Measurements from ENCODE around the gene CLIC6.
"Not testable (repeated sequence)": the region's sequence is repeated elsewhere in the genome, so short reads cannot be mapped to it uniquely, and the experiment has no call there.

Gene CLIC6

DNA sequence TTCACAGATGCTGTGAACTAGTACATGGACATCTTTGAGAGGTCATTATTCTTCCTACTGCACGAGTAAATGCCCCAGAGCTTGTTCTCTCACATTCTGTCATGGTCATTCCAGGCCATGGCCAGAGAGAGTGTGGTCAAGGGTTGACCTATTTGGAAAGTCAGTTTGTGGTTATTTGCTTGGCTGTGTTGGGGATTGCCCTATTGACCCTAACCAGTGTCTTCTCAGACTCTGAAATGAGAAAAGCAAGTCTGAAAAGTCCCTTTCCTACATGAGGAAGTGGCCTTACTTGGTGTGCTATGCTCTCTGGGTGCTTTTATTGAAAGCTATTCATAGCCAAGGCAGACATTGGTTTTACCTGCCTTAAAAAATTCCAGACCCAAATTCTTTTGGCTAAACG, 26.6 kb downstream of the CLIC6 start:
- DNase-seq: no peak

DNA sequence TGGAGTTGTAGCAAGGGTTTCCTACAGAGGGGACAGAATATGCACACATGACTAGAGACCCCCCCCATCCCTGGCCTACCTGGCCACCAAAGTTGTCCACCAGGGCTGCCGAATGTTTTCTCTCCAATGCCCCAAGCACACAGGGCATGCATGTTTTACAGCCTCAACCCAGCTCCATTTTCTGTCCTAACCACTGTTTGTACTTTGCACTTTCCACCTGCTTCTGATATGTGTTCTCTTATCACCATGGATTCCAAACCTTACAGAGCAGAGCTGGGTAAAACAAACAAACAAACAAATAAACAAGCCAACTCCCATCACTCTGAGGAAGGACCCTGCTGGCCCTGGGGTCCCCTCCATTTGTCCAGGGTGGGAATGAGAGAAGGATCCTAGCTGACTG, 27.3 kb downstream of the CLIC6 start:
- no peak for DNase-seq

DNA sequence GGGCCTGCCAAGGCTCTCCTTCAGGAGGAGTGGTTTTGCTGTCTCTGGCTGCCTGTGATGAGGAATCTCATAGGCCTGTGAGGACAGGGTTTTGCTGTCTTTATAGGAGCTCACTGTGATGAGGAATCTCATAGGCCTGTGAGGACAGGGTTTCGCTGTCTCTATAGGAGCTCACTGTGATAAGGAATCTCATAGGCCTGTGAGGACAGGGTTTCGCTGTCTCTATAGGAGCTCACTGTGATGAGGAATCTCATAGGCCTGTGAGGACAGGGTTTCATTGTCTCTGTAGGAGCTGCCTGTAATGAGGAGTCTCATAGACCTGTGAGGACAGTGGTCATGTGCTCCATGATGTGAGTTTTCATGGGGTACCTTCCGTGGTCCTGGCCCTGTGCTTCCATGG, 29.0 kb downstream of the CLIC6 start:
- no peak for DNase-seq

DNA sequence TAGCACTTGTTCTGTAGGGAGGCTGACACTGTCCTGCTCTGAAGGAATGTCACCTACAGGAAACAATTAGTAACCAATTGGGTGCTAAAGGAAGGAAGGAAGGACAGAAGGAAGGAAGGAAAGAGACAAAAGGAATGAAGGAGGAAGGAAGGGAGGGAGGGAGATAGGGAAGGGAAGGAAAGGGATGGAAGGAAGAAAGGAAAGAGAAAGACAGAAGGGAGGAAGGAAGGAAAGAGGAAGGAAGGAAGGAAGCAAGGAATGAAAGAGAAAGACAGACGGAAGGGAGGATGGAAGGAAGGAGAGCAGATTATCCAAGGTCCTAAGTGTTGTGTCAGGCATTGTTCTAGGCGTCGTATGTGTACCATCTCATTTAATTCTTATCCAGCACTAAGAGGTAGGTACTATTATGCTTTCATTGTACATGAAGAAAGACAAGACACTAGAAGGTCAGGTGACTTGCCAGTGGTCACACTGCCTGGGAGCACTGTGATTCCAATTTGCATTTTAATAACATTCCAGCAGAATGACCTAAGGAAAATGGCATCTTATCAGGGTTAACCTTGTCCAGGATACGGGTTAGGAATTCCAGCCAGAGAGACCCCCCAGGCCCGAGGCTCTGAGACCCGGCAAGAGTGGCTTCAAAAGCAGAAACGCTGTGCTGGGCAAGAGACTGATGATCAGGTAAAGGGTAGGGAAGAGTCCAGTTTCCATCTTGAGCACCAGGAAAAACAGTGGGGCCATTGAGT, 29.6 kb downstream of the CLIC6 start:
- DNase-seq: no peak

DNA sequence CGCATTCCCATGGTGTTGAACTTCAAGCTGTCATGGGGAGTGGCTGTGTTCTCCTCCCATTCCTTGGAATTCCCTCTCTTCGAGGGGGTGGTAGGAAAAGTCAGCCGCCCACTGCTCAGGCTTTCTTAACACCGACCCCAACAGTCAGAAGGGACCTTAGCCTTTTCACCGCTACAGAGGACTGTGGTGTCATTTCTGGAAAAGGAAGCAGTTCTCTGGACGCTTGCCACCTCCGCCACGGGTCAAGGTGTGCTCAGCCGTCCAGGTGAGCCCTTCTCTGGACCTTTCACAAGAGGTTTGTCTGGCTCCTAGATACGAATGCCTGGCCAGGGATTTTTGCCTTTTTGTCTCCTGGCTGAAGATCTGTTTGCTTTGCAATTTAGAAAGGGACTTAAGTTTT, 31.8 kb downstream of the CLIC6 start:
- no peak for DNase-seq

DNA sequence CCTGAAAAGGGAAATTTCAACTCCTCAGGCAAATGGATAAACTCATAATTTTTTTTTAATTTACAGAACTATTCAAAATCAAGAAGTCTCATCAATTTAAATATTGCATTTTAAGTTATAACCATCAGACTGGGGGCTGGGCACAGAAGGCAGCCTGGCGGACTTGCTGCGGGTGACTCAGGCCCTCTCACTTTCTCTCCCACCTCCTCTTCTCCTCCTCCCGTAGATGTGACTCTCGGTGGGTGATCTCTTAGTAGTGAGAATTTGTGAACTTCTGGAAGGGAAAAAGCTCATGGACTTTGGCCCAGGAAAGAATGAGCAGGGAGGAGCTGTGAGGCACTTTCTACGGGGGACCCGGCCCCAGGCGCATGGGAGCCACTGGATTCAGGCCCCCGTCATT, 32.9 kb downstream of the CLIC6 start:
- no peak for DNase-seq

DNA sequence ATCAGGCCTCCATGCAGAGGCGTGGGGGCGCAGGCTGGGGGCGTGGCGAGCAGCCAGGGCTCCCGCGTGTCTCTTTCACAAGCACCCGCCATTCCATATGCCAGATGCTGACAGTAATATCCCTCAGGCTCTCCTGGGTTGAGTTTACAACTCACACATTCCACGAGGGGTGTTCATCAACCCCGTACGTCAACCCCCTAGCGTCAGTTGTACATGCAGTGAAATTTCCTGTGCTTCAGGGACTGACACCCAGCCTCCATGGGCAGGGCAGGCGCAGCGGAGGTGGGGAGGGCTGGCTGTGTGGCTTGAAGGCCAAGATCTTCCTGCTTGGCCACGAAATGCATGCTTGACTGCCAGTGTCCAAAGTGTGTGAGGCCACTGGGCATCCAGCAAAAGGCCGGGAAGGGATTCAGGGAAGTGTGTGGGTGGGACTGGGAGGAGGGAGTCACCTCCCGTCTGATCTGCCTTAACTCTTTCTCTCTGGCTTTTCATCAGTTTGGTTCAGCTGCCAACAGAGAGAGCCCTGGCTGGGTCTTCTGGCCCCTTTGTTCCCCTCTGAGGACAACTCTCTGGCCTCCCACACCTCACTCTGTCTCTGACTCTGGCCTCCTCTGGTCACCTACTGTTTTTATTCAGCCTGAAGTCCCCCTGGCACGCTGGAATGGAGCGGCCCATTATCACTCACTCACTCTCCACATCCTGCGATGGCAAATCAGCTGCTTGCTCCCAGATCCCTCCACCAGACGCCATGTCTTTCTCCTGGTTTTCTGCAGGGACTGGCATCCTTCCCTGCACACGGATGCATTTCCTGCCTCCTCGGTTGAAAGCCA, 33.8 kb downstream of the CLIC6 start:
- no peak for DNase-seq

DNA sequence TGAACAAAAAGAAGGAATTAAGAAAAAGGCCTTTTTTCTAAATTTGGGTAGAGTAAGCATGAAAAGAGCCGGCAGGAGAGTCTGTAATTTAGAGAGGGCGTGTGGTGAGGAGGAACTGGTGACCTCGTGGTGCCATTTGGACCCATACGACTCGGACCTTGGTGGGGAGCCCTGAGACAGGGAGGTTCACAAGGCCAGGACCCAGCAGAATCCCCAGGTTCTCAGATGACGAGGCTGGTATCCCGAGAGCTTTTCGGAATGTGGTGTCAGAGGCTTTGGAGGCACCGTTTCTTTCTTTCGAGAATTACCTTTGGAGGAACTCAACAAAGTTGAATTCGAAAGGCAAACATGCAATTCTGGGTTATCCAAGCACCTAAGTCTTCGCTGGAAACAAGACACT, 34.8 kb downstream of the CLIC6 start:
- DNase-seq: no peak

DNA sequence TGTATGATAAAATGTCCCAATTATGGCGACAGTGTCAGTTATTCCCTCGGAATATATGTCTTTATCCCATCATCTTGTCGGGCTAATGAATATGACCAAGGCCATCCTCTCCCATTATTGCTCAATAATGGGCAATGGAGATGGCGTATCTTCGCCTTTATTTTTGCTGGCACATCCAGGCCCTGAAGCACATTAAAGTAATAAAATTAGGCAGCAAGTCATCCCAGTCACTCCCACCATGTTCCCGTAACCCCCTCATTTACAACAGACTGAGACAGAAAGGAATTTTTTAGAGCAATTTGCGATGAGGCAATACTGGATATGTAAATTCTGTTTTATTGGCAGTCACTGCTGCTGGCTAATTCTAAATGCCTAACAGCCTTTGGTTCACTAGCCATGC, 35.3 kb downstream of the CLIC6 start:
- DNase-seq: no peak

DNA sequence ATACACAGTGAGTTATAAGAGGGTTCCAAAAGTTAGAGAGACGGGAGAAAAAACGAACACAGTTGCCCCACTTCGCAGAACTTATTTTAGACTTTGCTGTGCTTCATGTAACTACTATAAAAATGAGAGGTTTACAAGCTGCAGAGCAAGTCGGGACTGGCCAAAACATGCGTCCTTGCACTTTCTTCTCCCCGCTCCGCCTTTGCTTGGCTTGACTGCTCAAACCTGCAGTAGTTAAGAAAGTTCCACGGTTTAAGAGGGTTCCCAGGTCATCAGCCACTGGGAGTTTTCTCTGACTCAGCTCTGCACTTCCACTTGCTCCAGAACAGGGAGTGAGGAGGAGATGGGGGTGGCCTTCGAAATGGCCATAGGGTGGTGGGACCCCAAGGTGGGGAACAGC, 36.2 kb downstream of the CLIC6 start:
- no peak for DNase-seq

DNA sequence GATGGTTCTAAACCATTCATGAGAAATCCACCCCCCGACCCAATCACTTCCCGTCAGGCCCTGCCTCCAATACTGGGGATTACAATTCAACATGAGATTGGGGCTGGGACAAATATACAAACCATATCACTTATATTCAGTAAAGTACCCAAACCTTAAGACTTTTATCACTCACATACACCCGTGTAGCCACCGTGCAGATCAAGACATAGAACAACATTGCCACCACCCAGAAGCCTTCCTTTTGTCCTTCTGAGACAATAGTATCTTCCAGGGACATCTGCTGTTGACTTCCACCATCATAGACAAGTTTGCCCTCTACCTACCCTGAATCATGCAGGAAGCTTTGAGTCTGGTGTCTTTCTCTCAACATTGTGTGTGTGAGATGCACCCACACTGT, 37.5 kb downstream of the CLIC6 start:
- DNase-seq: no peak

DNA sequence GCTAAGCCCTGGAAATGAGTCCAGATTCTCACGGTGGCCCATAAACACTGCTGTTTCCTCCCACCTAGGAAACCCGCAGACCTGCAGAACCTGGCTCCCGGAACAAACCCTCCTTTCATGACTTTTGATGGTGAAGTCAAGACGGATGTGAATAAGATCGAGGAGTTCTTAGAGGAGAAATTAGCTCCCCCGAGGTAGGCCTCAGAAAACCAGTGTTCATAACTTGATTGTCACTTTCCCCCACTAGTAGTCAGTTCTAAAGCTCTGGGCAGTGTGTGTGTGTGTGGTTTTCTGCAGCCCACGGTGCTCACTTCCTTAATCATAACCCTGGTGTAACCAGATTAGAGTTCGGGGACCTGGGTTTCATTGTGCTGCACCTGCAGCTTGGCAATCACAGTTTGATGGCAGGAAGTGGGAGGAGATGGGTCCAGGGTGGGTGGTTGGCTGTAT, 39.1 kb downstream of the CLIC6 start:
- DNase-seq: no peak

DNA sequence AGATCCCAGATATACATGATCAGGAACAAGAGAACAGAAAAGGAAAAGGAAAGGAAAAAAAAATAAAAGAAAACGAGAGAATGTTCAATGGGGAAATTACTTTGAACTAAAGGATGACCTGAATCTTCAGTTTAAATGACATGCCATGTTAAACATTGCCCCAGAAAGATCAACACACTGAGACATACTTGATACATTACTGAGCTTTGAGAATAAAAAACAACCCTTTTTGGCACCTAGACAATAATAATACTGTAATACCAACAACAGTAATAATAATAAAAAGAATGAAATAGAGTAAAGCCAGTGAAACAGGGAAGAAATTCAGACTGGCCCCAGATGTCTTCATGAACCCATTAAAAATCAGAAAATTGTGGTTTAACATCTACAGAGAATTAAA, 44.8 kb downstream of the CLIC6 start:
- DNase-seq: no peak

DNA sequence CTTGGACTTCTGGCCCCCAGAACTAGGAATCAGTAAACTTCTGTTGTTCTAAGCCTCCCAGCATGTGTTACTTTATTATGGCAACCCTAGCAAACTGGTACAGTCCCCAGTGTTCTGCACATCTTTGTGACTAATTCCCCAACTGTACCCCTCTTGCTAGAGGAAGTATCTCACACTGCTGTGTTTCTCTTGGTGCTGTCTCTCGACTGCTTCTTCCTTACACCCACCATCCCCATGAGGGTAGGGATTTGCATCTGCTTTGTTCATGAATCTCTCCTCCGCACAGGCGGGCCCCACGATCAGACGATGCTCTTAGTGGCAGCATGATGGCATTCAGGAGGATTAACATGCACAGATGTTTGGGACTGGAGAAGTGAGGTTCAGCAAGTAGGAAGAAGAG, 46.7 kb downstream of the CLIC6 start:
- DNase-seq: no peak

DNA sequence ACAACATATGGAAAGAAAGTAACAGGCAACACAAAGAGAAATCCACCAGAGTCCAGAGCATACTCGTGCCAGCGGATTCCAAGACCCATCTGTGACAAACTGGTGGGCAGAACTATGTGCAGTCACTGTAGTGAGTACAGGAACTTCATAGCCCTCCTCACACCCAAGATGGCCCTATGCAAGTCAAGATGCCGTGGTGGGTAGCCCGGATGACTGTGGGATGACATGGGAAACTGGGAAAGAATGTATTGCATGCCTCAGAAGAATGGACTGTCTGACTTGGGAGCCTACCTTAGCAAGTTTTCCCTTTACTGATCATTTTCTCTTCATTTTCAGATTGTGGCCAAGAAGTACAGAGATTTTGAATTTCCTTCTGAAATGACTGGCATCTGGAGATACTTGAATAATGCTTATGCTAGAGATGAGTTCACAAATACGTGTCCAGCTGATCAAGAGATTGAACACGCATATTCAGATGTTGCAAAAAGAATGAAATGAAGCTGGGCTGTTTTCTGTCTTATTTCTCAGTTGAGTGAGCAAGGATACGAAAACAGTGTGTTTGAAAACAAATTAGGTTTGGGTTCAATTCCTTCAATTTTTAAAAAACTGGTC, 47.3 kb downstream of the CLIC6 start:
- no peak for DNase-seq

DNA sequence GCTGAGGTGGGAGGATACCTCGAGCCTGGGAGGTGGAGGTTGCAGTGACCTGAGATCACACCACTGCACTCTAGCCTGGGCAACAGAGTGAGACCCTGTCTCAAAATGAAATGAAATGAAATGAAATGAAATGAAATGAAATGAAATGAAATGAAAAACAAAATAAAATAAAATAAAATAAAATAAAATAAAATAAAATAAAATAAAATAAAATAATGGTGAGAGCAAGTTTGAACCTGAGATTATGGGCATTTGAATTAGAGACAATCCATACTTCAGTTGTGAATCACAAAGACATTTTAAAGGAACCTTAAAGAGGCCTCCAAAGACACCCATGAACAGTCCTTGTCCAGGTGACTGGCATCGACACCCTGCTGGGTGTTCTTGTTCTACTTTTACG, 49.7 kb downstream of the CLIC6 start:
- not testable (repeated sequence) for DNase-seq

DNA sequence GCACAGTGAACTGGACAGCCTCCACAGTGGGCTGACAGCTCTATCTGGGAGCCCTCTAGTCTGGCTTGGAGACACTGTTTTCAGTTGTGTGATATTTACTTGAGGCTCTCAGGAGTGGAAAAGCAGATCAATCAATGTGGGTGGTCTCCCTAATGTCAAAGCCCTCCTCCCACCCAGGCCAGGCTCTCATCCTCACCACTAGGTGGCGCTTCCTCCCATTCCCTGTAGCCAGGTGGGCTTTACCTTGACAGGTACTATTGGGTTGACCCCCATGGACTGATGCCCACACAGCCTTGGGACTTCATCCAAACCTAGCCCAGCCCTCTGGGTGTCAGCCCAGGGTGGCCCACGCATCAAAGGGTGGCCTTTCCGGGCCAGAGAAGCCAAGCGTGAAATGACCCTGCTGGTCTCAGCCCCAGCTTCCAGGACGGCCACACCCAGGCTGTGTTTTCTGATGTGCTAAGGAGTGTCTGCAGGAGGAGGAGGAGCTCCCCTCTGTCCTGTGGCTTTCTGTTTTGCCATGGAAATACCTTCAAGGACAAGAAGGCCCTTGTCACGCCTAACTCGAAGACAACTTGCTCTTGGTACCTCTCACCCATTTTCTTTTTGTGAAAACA, 54.0 kb downstream of the CLIC6 start:
- DNase-seq: no peak

DNA sequence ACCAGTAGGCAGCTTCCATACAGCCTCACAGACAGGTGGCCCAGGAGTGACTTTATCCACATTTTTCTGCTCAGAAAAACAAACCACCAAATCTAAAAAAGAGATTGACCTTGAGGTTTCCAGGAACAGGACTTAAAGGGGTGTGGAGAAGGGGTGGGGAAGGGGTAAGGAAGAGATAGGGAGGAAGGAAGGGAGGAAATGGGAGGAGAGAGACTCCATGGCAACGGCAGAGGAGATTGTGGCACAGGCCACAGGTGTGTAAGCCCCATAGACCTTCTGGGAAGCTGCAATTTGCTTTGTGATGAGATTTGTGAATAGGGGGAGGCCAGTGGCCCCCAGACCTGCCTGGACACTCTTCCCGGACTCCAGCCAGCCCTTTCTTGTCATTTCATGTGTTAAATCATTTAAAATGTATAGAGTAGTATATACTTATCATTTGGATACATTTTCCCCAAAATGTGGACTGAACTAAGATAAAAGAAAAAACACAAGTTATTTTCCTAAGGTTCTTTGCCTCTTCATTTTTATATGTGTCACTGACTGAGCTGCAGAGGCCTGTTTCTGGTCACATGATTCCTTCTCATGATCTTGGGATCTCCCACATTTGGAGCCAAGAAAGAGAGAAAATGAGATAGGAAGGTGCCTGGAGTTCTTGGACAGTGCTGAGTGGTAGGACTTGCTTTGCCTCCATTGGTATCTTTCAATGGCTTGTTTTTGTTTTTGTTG, 55.5 kb downstream of the CLIC6 start:
- no peak for DNase-seq

DNA sequence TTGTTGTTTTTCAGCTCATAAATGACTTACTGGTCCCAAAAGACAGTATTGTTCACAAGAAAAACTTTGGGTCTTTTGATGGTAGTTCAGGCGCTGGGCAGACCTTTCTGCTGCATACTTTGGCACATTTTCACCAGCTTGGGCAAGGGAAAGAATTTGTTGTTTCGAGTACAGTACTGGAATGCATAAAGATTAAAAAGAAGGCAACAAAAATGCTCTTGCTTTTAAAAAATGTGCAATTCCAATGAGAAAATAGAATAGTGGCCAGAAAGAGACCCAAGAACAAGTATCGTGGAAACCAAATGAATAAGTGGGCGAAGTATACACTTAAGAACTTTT, 56.0 kb downstream of the CLIC6 start:
- DNase-seq: no peak

DNA sequence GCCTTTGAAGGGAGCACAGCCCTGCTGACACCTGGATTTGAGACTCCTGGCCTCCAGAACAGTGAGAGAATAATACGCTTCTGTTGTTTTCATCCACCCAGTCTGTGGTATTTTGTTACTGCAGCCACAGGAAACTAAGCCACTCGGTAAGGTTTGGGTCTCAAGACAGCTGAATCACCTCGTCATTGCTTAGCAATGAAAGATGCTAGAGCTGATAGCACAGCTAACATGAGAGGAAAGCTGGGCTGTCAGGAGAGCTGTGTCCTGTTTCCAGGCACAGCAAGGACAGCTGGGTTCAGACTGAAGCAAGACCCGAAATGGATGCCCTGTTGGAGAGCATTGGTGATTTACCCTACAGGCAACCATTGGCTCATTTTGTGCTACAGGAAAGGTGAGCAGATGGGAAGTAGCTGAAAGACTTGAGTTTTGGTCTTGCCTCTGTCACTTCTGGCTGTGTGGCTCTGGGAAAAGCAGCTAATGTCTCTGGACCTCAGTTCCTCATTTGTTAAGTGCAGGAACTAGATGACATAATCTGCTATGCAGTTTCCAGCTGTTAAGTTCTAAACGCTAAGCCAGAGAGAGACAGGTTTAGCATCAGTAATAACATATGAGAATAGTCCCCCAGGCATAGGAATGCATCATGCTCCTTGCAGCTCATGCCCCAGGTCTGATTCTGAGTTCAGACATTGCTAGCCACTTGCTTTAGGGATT, 58.0 kb downstream of the CLIC6 start:
- no peak for DNase-seq

DNA sequence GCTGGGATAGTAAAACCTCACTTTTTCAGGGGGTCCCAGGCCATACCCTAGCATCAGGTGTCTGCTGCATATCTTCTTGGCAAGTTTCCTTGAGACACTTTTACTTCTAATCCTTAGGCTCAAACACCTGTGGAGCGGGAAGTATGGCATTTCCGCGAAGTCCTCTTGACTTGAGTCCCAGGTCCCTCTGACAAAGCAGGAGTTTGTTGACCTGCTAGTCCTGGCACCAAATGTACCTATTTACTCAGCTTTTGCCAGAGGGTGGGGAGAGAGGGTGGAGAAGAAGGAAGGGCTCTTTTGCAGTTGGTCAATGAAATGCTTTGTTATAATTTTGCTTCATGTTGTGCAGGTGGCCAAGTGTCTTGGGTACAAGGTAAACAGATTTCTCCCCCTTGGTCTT, 59.7 kb downstream of the CLIC6 start:
- peak; percentile 55 for DNase-seq

DNA sequence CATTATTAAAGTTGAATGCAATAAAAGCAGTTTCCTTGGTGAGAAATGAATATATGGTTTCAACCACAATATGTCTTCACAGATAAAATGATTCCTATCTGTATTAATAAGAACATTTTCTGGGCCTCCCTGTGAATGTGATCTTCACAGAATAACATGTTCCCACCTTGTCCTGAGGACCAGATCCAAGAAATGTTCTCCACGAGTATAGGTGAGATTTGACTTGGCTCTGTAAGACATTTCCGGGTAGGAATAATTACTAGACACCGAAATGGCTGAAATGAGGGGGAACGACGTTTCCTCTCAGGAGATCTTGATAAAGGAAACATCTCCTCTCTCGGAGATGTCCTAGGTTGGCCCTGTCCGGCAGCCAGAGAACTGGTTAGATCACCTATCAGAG, 61.4 kb downstream of the CLIC6 start:
- no peak for DNase-seq
